Measurements from ENCODE around the gene ZNF555.

ZNF555 gene

DNA sequence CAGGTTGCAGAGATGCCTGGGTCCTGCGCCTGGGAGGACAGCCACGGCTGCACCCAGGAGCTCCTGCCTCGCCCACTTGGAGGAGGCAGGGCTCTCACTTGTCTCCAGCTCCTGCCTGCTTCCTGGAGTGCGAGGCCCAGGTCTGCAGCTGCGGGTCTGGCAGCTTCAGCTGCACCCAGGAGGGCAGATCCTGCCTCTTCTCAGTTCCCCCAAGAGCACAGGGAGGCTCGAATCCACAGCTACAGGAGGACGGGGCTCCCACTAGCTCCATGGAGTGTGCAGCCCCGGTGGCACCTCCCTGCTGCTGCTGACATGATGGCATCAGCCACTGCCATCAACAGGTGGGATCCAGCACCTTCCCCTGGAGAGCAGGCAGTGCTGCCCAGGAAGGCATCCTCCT is 17.1 kb upstream of the ZNF555 start:
- no peak for DNase-seq (ENCODE audit: low spot score)

GRCh38 chr19:2827022-2827421 is 14.3 kb upstream of the ZNF555 start:
- DNase-seq (ENCODE audit: low spot score) = no peak

DNA sequence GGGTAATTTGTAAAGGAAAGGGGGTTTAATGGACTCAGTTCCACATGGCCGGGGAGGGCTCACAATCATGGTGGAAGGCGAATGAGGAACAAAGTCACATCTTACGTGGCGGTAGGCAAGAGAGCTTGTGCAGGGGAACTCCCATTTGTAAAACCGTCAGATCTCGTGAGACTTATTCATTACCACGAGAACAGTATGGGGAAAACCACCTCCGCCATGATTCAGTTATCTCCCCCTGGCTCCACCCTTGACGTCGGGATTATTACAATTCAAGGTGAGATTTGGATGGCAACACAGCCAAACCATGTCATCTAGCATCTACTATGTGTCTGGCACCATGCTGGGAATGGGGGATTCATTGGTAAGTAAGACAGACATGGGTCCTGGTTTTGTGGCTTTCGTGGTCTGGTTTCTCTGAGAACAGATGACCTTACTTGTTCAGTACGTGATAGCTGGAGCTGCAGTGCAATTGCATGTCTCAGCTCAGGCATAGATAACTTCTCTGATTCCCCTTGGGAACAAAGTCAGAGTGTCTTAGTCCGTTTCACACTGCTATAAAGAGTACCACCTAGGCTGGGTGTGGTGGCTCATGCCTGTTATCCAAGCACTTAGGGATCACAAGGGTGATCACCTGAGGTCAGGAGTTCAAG is 13.3 kb upstream of the ZNF555 start:
- no peak for DNase-seq (ENCODE audit: low spot score)

DNA sequence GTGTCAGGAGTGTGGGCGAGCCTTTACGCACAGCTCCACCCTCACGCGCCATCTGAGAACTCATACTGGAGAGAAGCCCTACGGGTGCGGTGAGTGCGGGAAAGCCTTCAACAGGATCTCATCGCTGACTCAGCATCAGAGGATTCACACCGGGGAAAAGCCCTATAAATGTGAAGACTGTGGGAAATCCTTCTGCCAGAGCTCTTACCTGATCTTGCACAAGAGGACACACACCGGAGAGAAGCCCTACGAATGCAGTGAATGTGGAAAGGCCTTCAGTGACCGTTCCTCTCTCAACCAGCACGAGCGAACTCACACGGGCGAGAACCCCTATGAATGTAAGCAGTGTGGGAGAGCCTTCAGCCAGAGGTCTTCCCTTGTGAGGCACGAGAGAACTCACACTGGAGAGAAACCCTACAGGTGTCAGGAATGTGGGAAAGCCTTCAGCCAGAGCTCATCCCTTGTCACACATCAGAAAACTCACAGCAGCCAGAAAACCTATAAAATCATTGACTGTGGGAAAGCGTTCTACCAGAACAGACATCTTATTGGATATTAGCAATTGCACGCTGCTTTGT is 6.9 kb upstream of the ZNF555 start:
- DNase-seq (ENCODE audit: low spot score) = no peak

DNA sequence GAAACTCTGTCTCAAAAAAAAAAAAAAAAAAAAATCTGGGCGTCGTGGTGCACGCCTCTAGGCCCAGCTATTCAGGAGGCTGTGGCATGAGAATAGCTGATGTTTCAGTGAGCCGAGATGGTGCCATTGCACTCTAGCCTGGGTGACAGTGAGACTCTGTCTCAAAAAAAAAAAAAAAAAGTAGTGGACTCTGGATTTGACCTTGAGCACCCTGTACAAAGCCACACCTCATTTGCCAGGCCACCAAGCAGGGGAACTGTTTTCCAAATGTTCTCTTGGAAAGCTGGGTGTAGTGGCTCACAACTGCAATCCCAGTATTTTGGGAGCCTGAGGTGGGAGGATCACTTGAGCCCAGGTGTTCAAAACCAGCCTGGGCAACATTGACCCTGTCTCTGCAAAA is 3.8 kb upstream of the ZNF555 start:
- DNase-seq (ENCODE audit: low spot score) = no peak

- DNase-seq (ENCODE audit: low spot score) = no peak
Observed at GRCh38 chr19:2841855-2842574, 740 bp downstream of the ZNF555 start.

- DNase-seq (ENCODE audit: low spot score) = no peak
Observed at GRCh38 chr19:2845107-2845506, 3.8 kb downstream of the ZNF555 start.

GRCh38 chr19:2846180-2846894 is 5.1 kb downstream of the ZNF555 start:
- DNase-seq (ENCODE audit: low spot score) = no peak

DNA sequence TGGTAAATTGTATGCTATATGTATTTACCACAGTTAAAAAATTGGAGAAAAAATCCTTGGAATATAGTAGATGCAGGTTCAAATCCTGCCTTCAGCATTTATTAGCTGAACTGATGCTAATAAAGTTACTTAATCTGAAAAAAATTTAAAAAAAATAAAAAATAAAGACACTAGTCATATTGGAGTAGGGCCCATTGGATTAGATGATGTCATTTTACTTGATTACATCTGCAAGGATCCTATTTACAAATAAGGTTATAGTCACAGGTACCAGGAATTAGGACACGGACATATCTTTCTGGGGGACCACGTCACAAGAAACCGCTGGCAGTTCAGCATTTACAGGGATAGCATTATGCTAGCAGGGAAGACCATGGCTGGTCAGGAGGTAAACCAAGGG is 6.2 kb downstream of the ZNF555 start:
- no peak for DNase-seq (ENCODE audit: low spot score)

GRCh38 chr19:2848616-2849015 is 7.3 kb downstream of the ZNF555 start:
- no peak for DNase-seq (ENCODE audit: low spot score)

GRCh38 chr19:2850256-2850925 is 9.1 kb downstream of the ZNF555 start:
- DNase-seq (ENCODE audit: low spot score) = no peak

GRCh38 chr19:2852598-2852997 is 11.3 kb downstream of the ZNF555 start:
- DNase-seq (ENCODE audit: low spot score) = no peak

DNA sequence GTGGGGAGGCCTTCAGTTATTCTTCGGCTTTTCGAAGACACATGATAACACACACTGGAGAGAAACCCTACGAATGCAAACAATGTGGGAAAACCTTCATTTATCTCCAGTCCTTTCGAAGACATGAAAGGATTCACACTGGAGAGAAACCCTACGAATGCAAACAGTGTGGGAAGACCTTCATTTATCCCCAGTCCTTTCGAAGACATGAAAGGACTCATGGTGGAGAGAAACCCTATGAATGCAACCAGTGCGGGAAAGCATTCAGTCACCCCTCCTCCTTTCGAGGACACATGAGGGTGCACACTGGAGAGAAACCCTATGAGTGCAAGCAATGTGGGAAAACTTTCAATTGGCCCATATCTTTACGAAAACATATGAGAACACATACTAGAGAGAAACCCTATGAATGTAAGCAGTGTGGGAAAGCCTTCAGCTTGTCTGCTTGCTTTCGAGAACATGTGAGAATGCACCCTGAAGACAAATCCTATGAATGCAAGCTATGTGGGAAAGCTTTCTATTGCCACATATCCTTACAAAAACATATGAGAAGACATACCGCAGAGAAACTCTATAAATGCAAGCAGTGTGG is 11.8 kb downstream of the ZNF555 start:
- DNase-seq (ENCODE audit: low spot score) = no peak

DNA sequence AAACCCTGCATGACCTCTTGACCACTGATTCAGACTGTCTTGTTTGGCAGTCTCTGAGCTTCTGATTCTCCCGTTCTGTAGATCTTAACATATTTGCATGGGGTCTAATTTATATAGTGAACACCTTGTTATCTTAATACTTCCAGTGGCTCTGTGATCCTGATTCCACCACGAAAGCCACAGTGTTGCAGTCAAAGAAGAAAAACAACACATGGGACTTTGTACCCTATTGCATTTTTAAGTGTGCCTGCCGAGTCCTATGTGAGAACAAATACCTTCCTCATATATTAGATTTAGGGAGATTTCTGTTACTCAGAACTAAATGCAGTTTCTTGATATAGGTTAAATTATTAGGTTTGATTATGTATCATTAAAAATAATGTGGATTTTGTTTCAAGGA is 13.6 kb downstream of the ZNF555 start:
- DNase-seq (ENCODE audit: low spot score) = no peak

GRCh38 chr19:2856457-2857050 is 15.3 kb downstream of the ZNF555 start:
- DNase-seq (ENCODE audit: low spot score) = no peak

- DNase-seq (ENCODE audit: low spot score) = no peak
Observed at GRCh38 chr19:2858864-2859263, 17.6 kb downstream of the ZNF555 start.

GRCh38 chr19:2863816-2864215 is 22.5 kb downstream of the ZNF555 start:
- no peak for DNase-seq (ENCODE audit: low spot score)

- DNase-seq (ENCODE audit: low spot score) = no peak
Observed at GRCh38 chr19:2865334-2866100, 24.2 kb downstream of the ZNF555 start.

- no peak for DNase-seq (ENCODE audit: low spot score)
Observed at GRCh38 chr19:2866495-2867024, 25.3 kb downstream of the ZNF555 start.

Measured in hematopoietic multipotent progenitor cell treated with erythropoietin and hydrocortisone succinate and interleukin-3 and kit ligand, for 17 days (in vitro differentiated cells).